Measurements from ENCODE around the gene USP25.

The USP25 gene

GRCh38 chr21:15928196-15928595 is 198.4 kb downstream of the USP25 start:
- TF ChIP-seq CTCF (IDR thresholded peaks at IDR 0.05) (no peak), ZFX (IDR thresholded peaks at IDR 0.05; ENCODE audit: borderline replicate concordance) (no peak)
- H3K27ac ChIP-seq, result no peak overlapping the region

GRCh38 chr21:15928686-15929425 is 199.1 kb downstream of the USP25 start:
- no peak for TF ChIP-seq ZFX (IDR thresholded peaks at IDR 0.05; ENCODE audit: borderline replicate concordance)
- no peak overlapping the region for H3K27ac ChIP-seq

DNA sequence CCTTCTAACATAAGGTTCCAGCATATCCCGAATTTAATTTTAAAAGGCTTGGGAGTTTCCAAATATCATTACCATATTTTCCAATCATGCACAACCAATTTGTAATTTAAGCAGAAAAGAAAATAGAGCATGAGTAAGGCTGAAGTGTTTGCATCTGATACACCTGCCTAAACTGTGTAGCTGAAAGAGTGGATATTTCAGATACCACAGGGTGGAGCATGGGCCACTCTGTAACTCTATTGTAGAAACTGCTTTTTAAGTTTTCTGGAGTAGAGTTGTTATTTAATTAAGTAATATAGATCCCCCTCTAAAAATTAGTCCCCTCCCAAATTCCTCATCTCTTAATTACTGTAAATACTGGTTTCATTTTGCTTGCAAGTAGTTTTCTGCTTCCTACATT is 199.8 kb downstream of the USP25 start:
- TF ChIP-seq CTCF (IDR thresholded peaks at IDR 0.05), result no peak
- TF ChIP-seq ZFX (IDR thresholded peaks at IDR 0.05; ENCODE audit: borderline replicate concordance), result no peak
- H3K27ac ChIP-seq, result no peak overlapping the region

Data from 22Rv1 (cell line).